SH-SY5Y (cell line): ENCODE data around the gene EPHA6.

ENCODE experiments used
- GATA2 ChIP-seq: IDR thresholded peaks from 2 replicates; pipeline ENCODE4 v1.6.1; 2011; ENCODE audit warnings: mild to moderate bottlenecking, low read depth, low read length
- GATA3 ChIP-seq: IDR thresholded peaks from 2 replicates; pipeline ENCODE4 v1.6.1; 2011; ENCODE audit warnings: low read depth, mild to moderate bottlenecking, low read length, moderate library complexity

DNA sequence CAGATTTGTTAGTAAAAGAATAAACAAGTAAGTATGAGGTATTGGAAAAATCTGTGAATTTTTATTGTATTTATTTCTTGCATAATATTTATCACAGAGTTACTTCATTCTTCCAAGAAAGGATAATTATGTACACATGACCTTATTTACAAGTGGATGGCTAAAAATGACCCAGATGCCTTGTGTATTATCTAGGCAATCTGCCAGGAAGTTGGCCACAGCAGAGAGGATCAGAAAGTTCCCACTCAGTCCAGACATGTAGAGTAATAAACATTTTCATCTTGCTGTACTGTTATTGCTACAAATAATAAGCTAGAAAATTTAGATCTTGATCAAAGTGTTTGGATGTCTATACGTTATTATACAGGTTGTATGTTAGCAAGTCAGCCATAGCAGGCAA lies 317.1 kb downstream of the EPHA6 start:
- TF ChIP-seq GATA2: peak; percentile 96
- TF ChIP-seq GATA3: peak; percentile 98
